ENCODE results near the gene BHLHE40. TPM values are rescaled to one million over a fixed set of nuclear protein-coding genes. Genes with fewer than 3 reads are reported as not detected.

The BHLHE40 gene
- total and polyA plus RNA-seq, 2 donors (not counting 3 experiments of a cell fraction or from before 2014, with no cell fraction given), result 40.3 to 57.9 TPM

- ChIA-PET CTCF (interaction anchor here (1.2 kb wide), 1 partner anchor 226 kb away, joined by 4 read pairs; no protein-coding TSS in a partner anchor), POLR2A (no interaction called here)
- DNase-seq (ENCODE audit: low read depth, low spot score) (no peak), FAIRE-seq (no peak)
- no peaks in the 10 kb centered on the region for H3K9me1 ChIP-seq (replicated peaks; ENCODE audit: control insufficient read depth, extremely low read depth, insufficient read depth, low read length)
- BruUV-seq (replicated peaks), result no TSS peak
- dilution Hi-C loops (cut with MboI; ENCODE audit: extremely low pct_ligation_motif_present, low sequenced_read_pairs), result no loop called here
- H3K36me3 ChIP-seq (ENCODE audit: control insufficient read depth in 2 of 2, extremely low read depth in 1 of 2, insufficient read depth in 2 of 2, low read length in 2 of 2), result no peaks in the 10 kb centered on the region
- intact Hi-C loops (cut with micrococcal nuclease), result no loop called here
- H2AFZ ChIP-seq (ENCODE audit: low read depth, low read length), result no peak overlapping the region
- H3K9ac ChIP-seq (replicated peaks; ENCODE audit: extremely low read depth, insufficient read depth, low read length), result no peak overlapping the region
- no peak overlapping the region for H3K27ac ChIP-seq (ENCODE audit: insufficient read depth, low read depth, low read length)
- no peaks in the 10 kb centered on the region for H3K79me2 ChIP-seq (ENCODE audit: control insufficient read depth, insufficient read depth, low read length)
- H3K4me2 ChIP-seq (ENCODE audit: insufficient read depth, low read length), result no peak overlapping the region
- H3K4me1 ChIP-seq (ENCODE audit: control insufficient read depth, extremely low read depth, insufficient read depth, low read length), result no peaks in the 10 kb centered on the region
- no peak overlapping the region for H3K4me3 ChIP-seq (replicated peaks in 1 of 3; ENCODE audit: insufficient read depth in 1 of 3, low read depth in 1 of 3, low read length in 3 of 3)
- no peaks in the 10 kb centered on the region for H3K27me3 ChIP-seq (ENCODE audit: control insufficient read depth in 2 of 2, insufficient read depth in 2 of 2, low read length in 2 of 2)
- TF ChIP-seq MAX (IDR thresholded peaks at IDR 0.05; ENCODE audit: insufficient read depth, insufficient read length) (no peak), FOS (IDR thresholded peaks at IDR 0.05; ENCODE audit: borderline replicate concordance, insufficient read depth, low read length) (no peak), GATA2 (IDR thresholded peaks at IDR 0.05; ENCODE audit: insufficient read depth, insufficient read length, low read depth, low read length) (no peak), JUN (IDR thresholded peaks at IDR 0.05; ENCODE audit: borderline replicate concordance, insufficient read depth, insufficient read length, low read depth) (no peak), MYC (IDR thresholded peaks at IDR 0.05; ENCODE audit: low read depth, low read length) (no peak), CTCF (IDR thresholded peaks at IDR 0.05; ENCODE audit: extremely low read depth in 1 of 2, insufficient read depth in 1 of 2, low read depth in 1 of 2, low read length in 2 of 2) (no peak), POLR2AphosphoS5 (IDR thresholded peaks at IDR 0.05; ENCODE audit: insufficient read depth, low read depth, low read length) (no peak), EZH2 (IDR thresholded peaks at IDR 0.05; ENCODE audit: borderline replicate concordance, low read depth, low read length, severe bottlenecking) (no peak), POLR2A (IDR thresholded peaks at IDR 0.05; ENCODE audit: low read depth, low read length) (no peak)
- H4K20me1 ChIP-seq (replicated peaks; ENCODE audit: control insufficient read depth, extremely low read depth, insufficient read depth, low read length), result no peaks in the 10 kb centered on the region
- H3K9me3 ChIP-seq (replicated peaks; ENCODE audit: control insufficient read depth, insufficient read depth, low read length), result no peaks in the 10 kb centered on the region
Measured at GRCh38 chr3:4947028-4947427, 32.2 kb upstream of the BHLHE40 start.
